ENCODE data around the gene STRIP2.
"Not testable (repeated sequence)": the region's sequence is repeated elsewhere in the genome, so short reads cannot be mapped to it uniquely, and the experiment has no call there.

Gene STRIP2

DNA sequence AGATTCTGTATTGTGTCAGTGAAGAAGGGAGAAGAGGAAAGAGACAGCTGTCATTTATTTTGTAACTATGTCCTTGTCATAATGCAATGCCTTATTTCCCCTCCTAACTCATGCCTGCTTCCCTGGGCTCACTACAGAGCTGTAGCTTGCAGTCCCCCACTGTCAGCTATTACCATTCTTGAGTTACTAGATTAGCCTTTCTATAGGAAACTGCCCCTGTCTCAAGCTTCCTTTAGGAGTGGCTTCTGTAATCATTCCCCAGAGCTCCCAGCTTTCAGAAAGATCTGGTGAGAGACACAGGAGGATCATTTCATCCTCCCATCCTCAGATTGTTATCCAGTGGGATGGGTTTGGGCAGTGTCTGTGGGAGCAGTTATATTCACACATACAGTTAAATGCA is 35.7 kb downstream of the STRIP2 start:
- DNase-seq (ENCODE audit: low read depth) = no peak
- TF ChIP-seq, protein P1, sequence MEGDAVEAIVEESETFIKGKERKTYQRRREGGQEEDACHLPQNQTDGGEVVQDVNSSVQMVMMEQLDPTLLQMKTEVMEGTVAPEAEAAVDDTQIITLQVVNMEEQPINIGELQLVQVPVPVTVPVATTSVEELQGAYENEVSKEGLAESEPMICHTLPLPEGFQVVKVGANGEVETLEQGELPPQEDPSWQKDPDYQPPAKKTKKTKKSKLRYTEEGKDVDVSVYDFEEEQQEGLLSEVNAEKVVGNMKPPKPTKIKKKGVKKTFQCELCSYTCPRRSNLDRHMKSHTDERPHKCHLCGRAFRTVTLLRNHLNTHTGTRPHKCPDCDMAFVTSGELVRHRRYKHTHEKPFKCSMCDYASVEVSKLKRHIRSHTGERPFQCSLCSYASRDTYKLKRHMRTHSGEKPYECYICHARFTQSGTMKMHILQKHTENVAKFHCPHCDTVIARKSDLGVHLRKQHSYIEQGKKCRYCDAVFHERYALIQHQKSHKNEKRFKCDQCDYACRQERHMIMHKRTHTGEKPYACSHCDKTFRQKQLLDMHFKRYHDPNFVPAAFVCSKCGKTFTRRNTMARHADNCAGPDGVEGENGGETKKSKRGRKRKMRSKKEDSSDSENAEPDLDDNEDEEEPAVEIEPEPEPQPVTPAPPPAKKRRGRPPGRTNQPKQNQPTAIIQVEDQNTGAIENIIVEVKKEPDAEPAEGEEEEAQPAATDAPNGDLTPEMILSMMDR (conservative IDR thresholded peaks at IDR 0.05; ENCODE audit: control insufficient read depth, insufficient read depth, low read depth, low read length) = no peak
- H3K4me3 ChIP-seq (ENCODE audit: control insufficient read depth, low read depth, low read length) = no peak overlapping the region

DNA sequence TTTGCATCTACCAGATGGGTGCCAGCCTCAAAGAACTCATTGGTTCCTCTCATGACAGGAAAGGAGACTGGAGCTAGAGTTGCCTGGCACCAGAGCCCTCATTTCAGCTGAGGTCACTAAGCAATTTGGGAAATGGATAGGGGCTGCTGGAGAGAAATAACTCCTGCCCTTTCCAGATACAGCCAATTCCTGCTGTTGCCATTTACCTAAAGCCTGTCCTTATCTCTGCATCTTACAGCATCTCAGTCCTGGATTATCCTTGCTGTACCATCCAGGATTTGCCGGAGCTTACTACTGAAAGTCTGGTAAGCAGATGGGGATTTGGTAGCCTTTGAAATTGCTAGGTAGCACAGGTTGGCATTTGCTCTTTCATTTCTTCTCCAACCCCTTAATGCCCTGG is 36.2 kb downstream of the STRIP2 start:
- TF ChIP-seq, protein P1 (conservative IDR thresholded peaks at IDR 0.05; ENCODE audit: control insufficient read depth, insufficient read depth, low read depth, low read length) = no peak

DNA sequence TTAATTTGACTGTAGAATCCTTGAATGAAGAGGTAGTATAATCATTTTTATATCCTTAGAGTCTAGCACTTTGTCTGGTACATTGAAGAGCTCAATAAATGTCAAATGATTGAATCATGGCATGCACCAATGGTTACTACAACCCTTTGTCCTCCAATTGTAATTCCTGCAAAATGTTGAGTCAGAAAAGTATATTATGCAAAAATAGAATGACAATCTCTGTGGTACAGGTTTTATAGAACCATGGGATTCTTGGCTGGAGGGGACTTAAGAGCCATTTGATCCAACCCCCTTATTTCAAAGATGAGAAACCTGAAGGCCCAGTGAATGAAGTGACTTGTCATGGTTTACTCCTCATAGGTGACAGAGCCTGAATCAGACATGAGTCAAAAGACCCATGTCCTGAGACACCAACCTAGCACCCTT is 37.2 kb downstream of the STRIP2 start:
- TF ChIP-seq, protein P1 (conservative IDR thresholded peaks at IDR 0.05; ENCODE audit: control insufficient read depth, insufficient read depth, low read depth, low read length) = no peak
- DNase-seq (ENCODE audit: low read depth) = peak; percentile 12

More for the DNA sequence above, 36.2 kb downstream of the STRIP2 start:
- no peak for DNase-seq (ENCODE audit: low read depth)
- H3K4me3 ChIP-seq (ENCODE audit: control insufficient read depth, low read depth, low read length) = no peak overlapping the region

GRCh38 chr7:129475931-129476330 is 41.7 kb downstream of the STRIP2 start:
- not testable (repeated sequence) for H3K4me3 ChIP-seq (ENCODE audit: control insufficient read depth, low read depth, low read length); DNase-seq (ENCODE audit: low read depth)

More for the DNA sequence above, 37.2 kb downstream of the STRIP2 start:
- H3K4me3 ChIP-seq (ENCODE audit: control insufficient read depth, low read depth, low read length) = no peak overlapping the region

- DNase-seq (ENCODE audit: low read depth); H3K4me3 ChIP-seq (ENCODE audit: control insufficient read depth, low read depth, low read length): not testable (repeated sequence)
Measured at GRCh38 chr7:129476398-129476797, 42.2 kb downstream of the STRIP2 start.

- TF ChIP-seq, protein P1 (conservative IDR thresholded peaks at IDR 0.05; ENCODE audit: control insufficient read depth, insufficient read depth, low read depth, low read length) = no peak
- H3K4me3 ChIP-seq (ENCODE audit: control insufficient read depth, low read depth, low read length) = no peak overlapping the region
- DNase-seq (ENCODE audit: low read depth) = no peak
Measured at GRCh38 chr7:129479831-129480230, 45.6 kb downstream of the STRIP2 start.

GRCh38 chr7:129480674-129481363 is 46.6 kb downstream of the STRIP2 start:
- TF ChIP-seq, protein P1 (conservative IDR thresholded peaks at IDR 0.05; ENCODE audit: control insufficient read depth, insufficient read depth, low read depth, low read length) = no peak
- DNase-seq (ENCODE audit: low read depth) = no peak

DNA sequence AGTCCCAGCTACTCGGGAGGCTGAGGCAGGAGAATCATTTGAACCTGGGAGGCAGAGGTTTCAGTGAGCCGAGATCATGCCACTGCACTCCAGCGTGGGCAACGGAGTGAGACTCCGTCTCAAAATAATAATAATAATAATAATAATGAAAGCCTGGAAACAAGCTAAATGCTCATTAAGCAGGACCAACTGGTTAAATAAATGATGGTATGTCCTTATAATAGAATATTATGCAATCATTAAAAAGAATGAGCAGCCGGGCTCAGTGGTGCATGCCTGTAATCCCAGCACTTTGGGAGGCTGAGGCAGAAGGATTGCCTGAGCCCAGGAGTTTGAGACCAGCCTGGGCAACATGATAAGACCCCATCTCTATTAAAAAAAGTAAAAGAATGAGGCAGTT is 47.1 kb downstream of the STRIP2 start:
- H3K4me3 ChIP-seq (ENCODE audit: control insufficient read depth, low read depth, low read length); DNase-seq (ENCODE audit: low read depth): not testable (repeated sequence)

More at GRCh38 chr7:129480674-129481363, 46.6 kb downstream of the STRIP2 start:
- no peak overlapping the region for H3K4me3 ChIP-seq (ENCODE audit: control insufficient read depth, low read depth, low read length)
